Measurements from ENCODE around the gene TIGD3.

Gene TIGD3

GRCh38 chr11:65404638-65405339, 50.2 kb downstream of the TIGD3 start:
- DNase-seq (ENCODE audit: low read depth in 2 of 3, low spot score in 2 of 3), result no peak

Measured in activated CD8-positive, alpha-beta memory T cell treated with anti-CD3 and anti-CD28 coated beads for 48 hours (primary cell).